ENCODE measurements around the gene C21orf58.

The C21orf58 gene

GRCh38 chr21:46304437-46304836 is 19.2 kb downstream of the C21orf58 start:
- no peaks in the 10 kb centered on the region for H3K79me2 ChIP-seq
- H3K4me3 ChIP-seq (ENCODE audit: low read depth, low read length): no peak overlapping the region
- no peak overlapping the region for H3K4me2 ChIP-seq (ENCODE audit: low read length)
- no peak for TF ChIP-seq CTCF (IDR thresholded peaks at IDR 0.05)
- H3K27ac ChIP-seq: no peak overlapping the region
- H2AFZ ChIP-seq: no peak overlapping the region
- no peaks in the 10 kb centered on the region for H3K9me3 ChIP-seq (ENCODE audit: control insufficient read depth, low read length)
- H3K4me1 ChIP-seq: no peaks in the 10 kb centered on the region
- no peak overlapping the region for H3K9ac ChIP-seq
- H3K27me3 ChIP-seq (ENCODE audit: control insufficient read depth, insufficient read depth, low read length): no peaks in the 10 kb centered on the region
- no peaks in the 10 kb centered on the region for H3K36me3 ChIP-seq (ENCODE audit: control insufficient read depth, insufficient read depth, low read length)

- H3K4me2 ChIP-seq (ENCODE audit: low read length): no peak overlapping the region
- H3K36me3 ChIP-seq (ENCODE audit: control insufficient read depth, insufficient read depth, low read length): no peaks in the 10 kb centered on the region
- H3K4me3 ChIP-seq (ENCODE audit: low read depth, low read length): no peak overlapping the region
- no peak overlapping the region for H3K9ac ChIP-seq
- H3K4me1 ChIP-seq: no peaks in the 10 kb centered on the region
- H3K79me2 ChIP-seq: no peaks in the 10 kb centered on the region
- no peaks in the 10 kb centered on the region for H3K27me3 ChIP-seq (ENCODE audit: control insufficient read depth, insufficient read depth, low read length)
- TF ChIP-seq CTCF (IDR thresholded peaks at IDR 0.05): no peak
- no peak overlapping the region for H2AFZ ChIP-seq
- H3K9me3 ChIP-seq (ENCODE audit: control insufficient read depth, low read length): no peaks in the 10 kb centered on the region
- no peak overlapping the region for H3K27ac ChIP-seq
Observed at GRCh38 chr21:46301759-46302158, 21.9 kb downstream of the C21orf58 start.

GRCh38 chr21:46299167-46299566 is 24.5 kb downstream of the C21orf58 start:
- Histone ChIP-seq H3K4me1 (no peaks in the 10 kb centered on the region), H3K27me3 (ENCODE audit: control insufficient read depth, insufficient read depth, low read length) (no peaks in the 10 kb centered on the region), H3K9ac (no peak overlapping the region), H3K79me2 (no peaks in the 10 kb centered on the region), H2AFZ (no peak overlapping the region), H3K27ac (no peak overlapping the region), H3K9me3 (ENCODE audit: control insufficient read depth, low read length) (no peaks in the 10 kb centered on the region), H3K36me3 (ENCODE audit: control insufficient read depth, insufficient read depth, low read length) (no peaks in the 10 kb centered on the region), H3K4me2 (ENCODE audit: low read length) (no peak overlapping the region), H3K4me3 (ENCODE audit: low read depth, low read length) (no peak overlapping the region)
- TF ChIP-seq CTCF (IDR thresholded peaks at IDR 0.05): no peak

GRCh38 chr21:46297338-46298271 is 26.1 kb downstream of the C21orf58 start:
- Histone ChIP-seq H2AFZ (peak overlapping the region; percentile 42), H3K4me2 (ENCODE audit: low read length) (peak overlapping the region; percentile 42), H3K79me2 (no peaks in the 10 kb centered on the region), H3K9ac (no peak overlapping the region), H3K27ac (peak overlapping the region; percentile 4), H3K4me1 (no peaks in the 10 kb centered on the region), H3K27me3 (ENCODE audit: control insufficient read depth, insufficient read depth, low read length) (no peaks in the 10 kb centered on the region), H3K4me3 (ENCODE audit: low read depth, low read length) (no peak overlapping the region), H3K36me3 (ENCODE audit: control insufficient read depth, insufficient read depth, low read length) (no peaks in the 10 kb centered on the region), H3K9me3 (ENCODE audit: control insufficient read depth, low read length) (no peaks in the 10 kb centered on the region)
- no peak for TF ChIP-seq CTCF (IDR thresholded peaks at IDR 0.05)

Measured in parathyroid adenoma (tissue), 2 donors.